ENCODE results near the gene LRRTM4.
"Not testable (repeated sequence)": the region's sequence is repeated elsewhere in the genome, so short reads cannot be mapped to it uniquely, and the experiment has no call there.

Gene LRRTM4

GRCh38 chr2:76870011-76870410, 652.2 kb downstream of the LRRTM4 start:
- DNase-seq (ENCODE audit: low read depth, low spot score) = no peak

GRCh38 chr2:76867854-76868253, 654.3 kb downstream of the LRRTM4 start:
- DNase-seq (ENCODE audit: low read depth, low spot score) = no peak

GRCh38 chr2:76866464-76866863, 655.7 kb downstream of the LRRTM4 start:
- no peak for DNase-seq (ENCODE audit: low read depth, low spot score)

- DNase-seq (ENCODE audit: low read depth, low spot score) = no peak
These were observed 659.3 kb downstream of the LRRTM4 start for GRCh38 chr2:76862901-76863300.

GRCh38 chr2:76861708-76862107, 660.5 kb downstream of the LRRTM4 start:
- DNase-seq (ENCODE audit: low read depth, low spot score) = no peak

GRCh38 chr2:76851000-76851399, 671.2 kb downstream of the LRRTM4 start:
- no peak for DNase-seq (ENCODE audit: low read depth, low spot score)

GRCh38 chr2:76849086-76849485, 673.1 kb downstream of the LRRTM4 start:
- DNase-seq (ENCODE audit: low read depth, low spot score) = no peak

GRCh38 chr2:76839826-76840225, 682.4 kb downstream of the LRRTM4 start:
- DNase-seq (ENCODE audit: low read depth, low spot score) = no peak

GRCh38 chr2:76829374-76830234, 692.6 kb downstream of the LRRTM4 start:
- no peak for DNase-seq (ENCODE audit: low read depth, low spot score)

- DNase-seq (ENCODE audit: low read depth, low spot score) = no peak
These were observed 695.5 kb downstream of the LRRTM4 start for GRCh38 chr2:76826691-76827090.

GRCh38 chr2:76825140-76825970, 696.8 kb downstream of the LRRTM4 start:
- no peak for DNase-seq (ENCODE audit: low read depth, low spot score)

- no peak for DNase-seq (ENCODE audit: low read depth, low spot score)
These were observed 700.4 kb downstream of the LRRTM4 start for GRCh38 chr2:76821731-76822130.

GRCh38 chr2:76813084-76813483, 709.1 kb downstream of the LRRTM4 start:
- no peak for DNase-seq (ENCODE audit: low read depth, low spot score)

GRCh38 chr2:76812156-76812555, 710.0 kb downstream of the LRRTM4 start:
- no peak for DNase-seq (ENCODE audit: low read depth, low spot score)

GRCh38 chr2:76809136-76809535, 713.0 kb downstream of the LRRTM4 start:
- no peak for DNase-seq (ENCODE audit: low read depth, low spot score)

GRCh38 chr2:76808732-76809131, 713.4 kb downstream of the LRRTM4 start:
- DNase-seq (ENCODE audit: low read depth, low spot score) = no peak

- DNase-seq (ENCODE audit: low read depth, low spot score) = no peak
These were observed 728.4 kb downstream of the LRRTM4 start for GRCh38 chr2:76793647-76794334.

GRCh38 chr2:76781313-76781712, 740.9 kb downstream of the LRRTM4 start:
- DNase-seq (ENCODE audit: low read depth, low spot score) = not testable (repeated sequence)

- DNase-seq (ENCODE audit: low read depth, low spot score) = no peak
These were observed 758.9 kb downstream of the LRRTM4 start for GRCh38 chr2:76763276-76763675.

GRCh38 chr2:76760367-76760704, 761.8 kb downstream of the LRRTM4 start:
- no peak for DNase-seq (ENCODE audit: low read depth, low spot score)

- no peak for DNase-seq (ENCODE audit: low read depth, low spot score)
These were observed 762.4 kb downstream of the LRRTM4 start for GRCh38 chr2:76759634-76760366.

GRCh38 chr2:76752506-76752905, 769.7 kb downstream of the LRRTM4 start:
- DNase-seq (ENCODE audit: low read depth, low spot score) = no peak
